Ovary (tissue), 3 donors: ENCODE measurements around the gene L1CAM.

Experiments
- CTCF ChIP-seq, 3 donors: fragments of 450-650 bp in 2 of 3; fragments of 200-600 bp in 1 of 3; IDR thresholded peaks; one replicate each; pipeline versions ENCODE4 v1.5.1 to v1.8.0; 2016 to 2022; ENCODE audit warnings: antibody characterized with exemption in 3 of 3, mild to moderate bottlenecking in 1 of 3
- EP300 ChIP-seq: sonication (generic); formaldehyde crosslinking; IDR thresholded peaks from one replicate; pipeline ENCODE4 v1.6.1; 2017; ENCODE audit warnings: antibody characterized with exemption
- POLR2A ChIP-seq: fragments of 450-650 bp; IDR thresholded peaks from one replicate; pipeline ENCODE4 v1.6.1; 2017; ENCODE audit warnings: antibody characterized with exemption, mild to moderate bottlenecking, moderate library complexity
- donor health status: DM: no; HTN: no; CAD: no.

- TF ChIP-seq CTCF (IDR thresholded peaks at IDR 0.05) (no peak), EP300 (no peak), POLR2A (no peak)
Observed at GRCh38 chrX:153832728-153833127, 53.2 kb downstream of the L1CAM start.
